Nephron (organoid): ENCODE data around the gene ADAM8.

ENCODE experiments used
- H3K27ac Mint-ChIP-seq, 3 experiments: 2 replicates each; pipeline ENCODE4 v1.8.0; 2020; ENCODE audit warnings: mixed read lengths in 3 of 3, mild to moderate bottlenecking in 2 of 3, moderate library complexity in 1 of 3
- H3K27me3 Mint-ChIP-seq: 2 replicates; pipeline ENCODE4 v1.8.0; 2021; ENCODE audit warnings: low read depth, mild to moderate bottlenecking, moderate library complexity, mixed read lengths
- H3K36me3 Mint-ChIP-seq: 2 replicates; pipeline ENCODE4 v1.8.0; 2020; ENCODE audit warnings: low read depth, mixed read lengths
- H3K4me1 Mint-ChIP-seq: 2 replicates; pipeline ENCODE4 v1.8.0; 2020; ENCODE audit warnings: mixed read lengths
- H3K4me3 Mint-ChIP-seq, 3 experiments: 2 replicates each; pipeline ENCODE4 v1.8.0; 2020; ENCODE audit warnings: mild to moderate bottlenecking in 3 of 3, mixed read lengths in 3 of 3, moderate library complexity in 2 of 3
- H3K9me3 Mint-ChIP-seq: 2 replicates; pipeline ENCODE4 v1.8.0; 2020; ENCODE audit warnings: mixed read lengths
- CTCF ChIP-seq, 3 experiments: fragments of 200-600 bp; sonication (generic); IDR thresholded peaks; one replicate each; pipeline ENCODE4 v1.5.0; 2021; ENCODE audit warnings: antibody characterized with exemption in 3 of 3; ENCODE audit not compliant: unreplicated experiment in 3 of 3

ADAM8 gene

DNA sequence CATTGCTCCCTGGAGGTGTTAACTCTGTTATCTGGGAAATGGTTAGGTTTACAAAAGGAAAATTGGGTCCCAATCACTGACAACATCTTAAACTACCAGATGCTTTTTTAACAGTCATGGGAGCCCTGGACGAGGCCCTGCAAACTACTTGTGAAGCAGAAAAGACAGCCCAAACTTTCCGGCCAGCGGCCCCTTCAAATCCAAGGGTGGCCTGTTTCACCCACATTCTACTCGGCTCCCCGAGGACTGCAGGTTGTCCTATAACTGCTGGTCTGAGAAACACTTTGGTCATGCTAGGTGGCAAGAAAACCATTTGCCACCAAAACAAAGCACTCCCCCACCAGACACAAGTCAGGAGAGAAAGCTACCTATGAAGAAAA is 29.4 kb upstream of the ADAM8 start:
- Mint-ChIP-seq H3K4me3 (peak overlapping the region; percentile 53 to 62 (median 60)), H3K4me1 (peaks cover 23% of the 10 kb centered on the region), H3K27me3 (no peaks in the 10 kb centered on the region), H3K36me3 (peaks cover 21% of the 10 kb centered on the region), H3K27ac (peak overlapping the region in 1 of 3 experiments; percentile 98), H3K9me3 (no peaks in the 10 kb centered on the region)
- no peak for TF ChIP-seq CTCF (IDR thresholded peaks at IDR 0.05; ENCODE audit: unreplicated experiment in 3 of 3)

GRCh38 chr10:133303206-133303605 is 26.5 kb upstream of the ADAM8 start:
- no peak overlapping the region for H3K4me3 Mint-ChIP-seq
- TF ChIP-seq CTCF (IDR thresholded peaks at IDR 0.05; ENCODE audit: unreplicated experiment in 3 of 3), result no peak
- H3K9me3 Mint-ChIP-seq, result no peaks in the 10 kb centered on the region
- peaks cover 41% of the 10 kb centered on the region for H3K36me3 Mint-ChIP-seq
- H3K27ac Mint-ChIP-seq, result no peak overlapping the region
- no peaks in the 10 kb centered on the region for H3K27me3 Mint-ChIP-seq
- peaks cover 22% of the 10 kb centered on the region for H3K4me1 Mint-ChIP-seq

GRCh38 chr10:133302230-133302629 is 25.6 kb upstream of the ADAM8 start:
- no peak overlapping the region for H3K4me3 Mint-ChIP-seq
- H3K9me3 Mint-ChIP-seq, result no peaks in the 10 kb centered on the region
- H3K27me3 Mint-ChIP-seq, result no peaks in the 10 kb centered on the region
- H3K27ac Mint-ChIP-seq, result no peak overlapping the region
- peaks cover 12% of the 10 kb centered on the region for H3K4me1 Mint-ChIP-seq
- TF ChIP-seq CTCF (IDR thresholded peaks at IDR 0.05; ENCODE audit: unreplicated experiment in 3 of 3), result no peak
- H3K36me3 Mint-ChIP-seq, result peaks cover 50% of the 10 kb centered on the region

DNA sequence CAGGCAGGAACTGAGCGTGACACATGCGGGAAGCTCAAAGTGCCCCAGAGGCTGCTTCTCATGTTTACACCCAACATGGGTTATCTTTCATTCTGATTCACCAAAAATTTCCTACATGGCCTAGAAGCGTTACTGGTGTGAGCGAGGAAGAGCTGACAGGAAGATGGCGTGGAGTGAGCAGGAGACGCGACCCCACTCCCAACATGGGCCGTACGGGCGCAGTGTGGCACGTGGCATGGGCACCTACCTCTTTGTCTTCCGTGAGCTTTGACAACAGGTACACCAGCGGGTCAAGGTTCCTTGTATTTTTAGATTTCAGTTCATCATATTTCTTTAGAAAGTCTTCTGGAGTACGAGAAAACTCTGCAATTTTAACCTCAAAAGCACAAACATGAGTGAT is 23.1 kb upstream of the ADAM8 start:
- no peaks in the 10 kb centered on the region for H3K9me3 Mint-ChIP-seq
- H3K4me1 Mint-ChIP-seq, result no peaks in the 10 kb centered on the region
- no peak overlapping the region for H3K27ac Mint-ChIP-seq
- H3K36me3 Mint-ChIP-seq, result peaks cover 54% of the 10 kb centered on the region
- no peak for TF ChIP-seq CTCF (IDR thresholded peaks at IDR 0.05; ENCODE audit: unreplicated experiment in 3 of 3)
- H3K4me3 Mint-ChIP-seq, result no peak overlapping the region
- H3K27me3 Mint-ChIP-seq, result no peaks in the 10 kb centered on the region

DNA sequence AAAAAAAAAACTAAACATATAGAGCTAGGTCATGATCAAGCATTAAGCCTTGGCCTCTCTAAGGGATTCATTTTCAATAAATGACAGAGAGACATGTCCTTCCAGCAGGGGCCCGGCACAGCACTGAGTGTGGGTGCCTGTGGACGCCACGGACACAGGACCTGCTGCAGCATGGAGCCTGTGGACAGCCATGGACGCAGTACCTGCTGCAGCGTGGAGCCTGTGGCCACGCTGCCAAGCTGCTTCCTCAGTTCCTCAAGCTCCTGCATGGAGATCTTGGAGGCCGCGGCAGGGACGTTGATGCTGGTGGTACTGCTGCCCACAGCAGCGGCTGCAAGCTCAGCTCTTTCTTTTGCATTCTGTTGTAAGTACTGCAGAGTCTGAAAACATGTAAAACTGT is 22.6 kb upstream of the ADAM8 start:
- Mint-ChIP-seq H3K36me3 (peaks cover 59% of the 10 kb centered on the region), H3K9me3 (no peaks in the 10 kb centered on the region), H3K27me3 (no peaks in the 10 kb centered on the region), H3K27ac (no peak overlapping the region), H3K4me1 (no peaks in the 10 kb centered on the region), H3K4me3 (no peak overlapping the region)
- TF ChIP-seq CTCF (IDR thresholded peaks at IDR 0.05; ENCODE audit: unreplicated experiment in 3 of 3), result no peak

GRCh38 chr10:133298466-133298865 is 21.8 kb upstream of the ADAM8 start:
- Mint-ChIP-seq H3K27me3 (no peaks in the 10 kb centered on the region), H3K4me3 (no peak overlapping the region), H3K9me3 (no peaks in the 10 kb centered on the region), H3K36me3 (peaks cover 59% of the 10 kb centered on the region), H3K4me1 (no peaks in the 10 kb centered on the region), H3K27ac (no peak overlapping the region)
- no peak for TF ChIP-seq CTCF (IDR thresholded peaks at IDR 0.05; ENCODE audit: unreplicated experiment in 3 of 3)
